Subcutaneous abdominal adipose tissue (tissue), 5 donors: ENCODE results near the gene NDRG3.

Source experiments
- H3K27ac ChIP-seq: one replicate; pipeline ENCODE4 v1.7.0; 2013; ENCODE audit warnings: low read depth, mild to moderate bottlenecking, inconsistent platforms, low read length, moderate library complexity
- H3K27me3 ChIP-seq, 5 donors: one replicate each; pipeline ENCODE4 v1.7.0; 2013; ENCODE audit warnings: low read length in 5 of 5, inconsistent platforms in 1 of 5; ENCODE audit not compliant: control insufficient read depth in 5 of 5, insufficient read depth in 4 of 5
- H3K36me3 ChIP-seq, 5 donors: one replicate each; pipeline ENCODE4 v1.7.0; 2013; ENCODE audit warnings: low read length in 5 of 5; ENCODE audit not compliant: control insufficient read depth in 5 of 5, insufficient read depth in 5 of 5
- H3K4me1 ChIP-seq, 5 donors: one replicate each; pipeline ENCODE4 v1.7.0; 2013; ENCODE audit warnings: low read length in 5 of 5, mild to moderate bottlenecking in 3 of 5, moderate library complexity in 1 of 5; ENCODE audit not compliant: control insufficient read depth in 5 of 5, insufficient read depth in 5 of 5
- H3K4me3 ChIP-seq, 5 donors: one replicate each; pipeline ENCODE4 v1.7.0; 2013; ENCODE audit warnings: low read length in 5 of 5, low read depth in 1 of 5
- H3K9ac ChIP-seq, 5 donors: one replicate each; pipeline ENCODE4 v1.7.0; 2013; ENCODE audit warnings: low read length in 5 of 5, mild to moderate bottlenecking in 4 of 5, moderate library complexity in 3 of 5
- H3K9me3 ChIP-seq, 5 donors: one replicate each; pipeline ENCODE4 v1.7.0; 2013; ENCODE audit warnings: low read length in 5 of 5; ENCODE audit not compliant: control insufficient read depth in 5 of 5
- donor health status: healthy.
- donor health status: healthy.
- donor health status: healthy.
- donor health status: healthy.
- donor health status: healthy.

Gene NDRG3

DNA sequence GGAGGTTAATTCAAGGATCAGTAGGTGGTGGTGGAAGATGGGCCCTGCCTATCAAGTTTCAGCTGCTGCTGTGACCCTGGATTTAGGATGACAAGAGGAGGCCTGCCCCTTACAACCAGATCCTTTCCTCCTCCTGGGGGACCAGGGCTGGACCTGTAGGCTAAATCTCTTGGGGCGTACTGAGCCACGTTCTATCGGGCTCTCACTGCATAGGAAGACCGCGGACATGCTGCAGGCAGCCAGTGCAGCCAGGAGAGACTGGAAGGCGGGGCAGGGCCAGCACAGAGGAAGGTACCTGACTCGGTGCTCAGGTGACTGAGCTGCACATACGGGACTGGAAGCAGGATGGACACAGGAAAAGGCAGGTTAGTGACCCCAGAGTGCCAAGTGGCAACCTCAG lies 91.4 kb downstream of the NDRG3 start:
- Histone ChIP-seq H3K36me3 (peaks cover 4 to 47% (median 37%) of the 10 kb centered on the region in 5 donors), H3K27ac (no peak overlapping the region), H3K27me3 (no peaks in the 10 kb centered on the region), H3K4me1 (no peaks in the 10 kb centered on the region), H3K4me3 (no peak overlapping the region), H3K9me3 (no peaks in the 10 kb centered on the region), H3K9ac (no peak overlapping the region)

DNA sequence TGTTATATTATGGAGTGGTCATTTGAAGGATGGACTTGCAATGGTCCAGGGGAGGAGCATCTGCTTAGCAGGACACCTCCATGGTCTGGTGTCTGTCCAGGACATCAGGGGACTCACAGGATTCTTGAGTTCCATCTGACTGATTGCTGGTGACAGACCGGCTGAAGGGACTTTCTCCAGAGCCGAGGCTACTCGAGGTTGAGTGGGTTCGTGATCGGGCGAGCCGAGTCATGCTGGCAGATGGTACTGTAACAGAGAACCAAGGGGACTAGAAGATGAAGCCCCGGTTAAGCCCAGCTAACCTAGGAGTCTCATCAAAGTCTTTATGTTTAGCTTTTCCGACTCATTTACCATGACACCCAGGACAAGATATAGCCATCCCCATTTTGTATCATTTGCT lies 92.4 kb downstream of the NDRG3 start:
- Histone ChIP-seq H3K4me1 (no peaks in the 10 kb centered on the region), H3K9me3 (no peaks in the 10 kb centered on the region), H3K9ac (no peak overlapping the region), H3K4me3 (no peak overlapping the region), H3K27me3 (no peaks in the 10 kb centered on the region), H3K36me3 (peaks cover 2 to 43% (median 37%) of the 10 kb centered on the region in 5 donors), H3K27ac (no peak overlapping the region)

GRCh38 chr20:36647196-36648121 lies 98.4 kb downstream of the NDRG3 start:
- Histone ChIP-seq H3K27me3 (peaks cover 0 to 6% (median 0%) of the 10 kb centered on the region in 5 donors), H3K36me3 (peaks cover 0 to 11% (median 8%) of the 10 kb centered on the region in 5 donors), H3K4me1 (no peaks in the 10 kb centered on the region), H3K27ac (no peak overlapping the region), H3K9ac (no peak overlapping the region), H3K4me3 (no peak overlapping the region), H3K9me3 (no peaks in the 10 kb centered on the region)

GRCh38 chr20:36646678-36647077 lies 99.2 kb downstream of the NDRG3 start:
- Histone ChIP-seq H3K27me3 (peaks cover 0 to 6% (median 0%) of the 10 kb centered on the region in 5 donors), H3K27ac (no peak overlapping the region), H3K36me3 (peaks cover 0 to 5% (median 5%) of the 10 kb centered on the region in 5 donors), H3K4me3 (no peak overlapping the region), H3K9me3 (no peaks in the 10 kb centered on the region), H3K4me1 (no peaks in the 10 kb centered on the region), H3K9ac (no peak overlapping the region)

- H3K27ac ChIP-seq, result no peak within 1 kb of the TSS
- no peaks in the 10 kb centered on the region for H3K4me1 ChIP-seq
- peak within 1 kb of the TSS in 1 of 5 donors; percentile 31 for H3K4me3 ChIP-seq
- H3K27me3 ChIP-seq, result peaks cover 0 to 6% (median 0%) of the 10 kb centered on the region in 5 donors
- no peaks in the 10 kb centered on the region for H3K9me3 ChIP-seq
- no peak within 1 kb of the TSS for H3K9ac ChIP-seq
- no peaks in the 10 kb centered on the region for H3K36me3 ChIP-seq
Measured at GRCh38 chr20:36645998-36646397, 99.9 kb downstream of the NDRG3 start, which contains the start of gene SLA2. SLA2 (minus strand) TSS chr20:36646196; CDS start chr20:36641335, 4,861 bp downstream.

DNA sequence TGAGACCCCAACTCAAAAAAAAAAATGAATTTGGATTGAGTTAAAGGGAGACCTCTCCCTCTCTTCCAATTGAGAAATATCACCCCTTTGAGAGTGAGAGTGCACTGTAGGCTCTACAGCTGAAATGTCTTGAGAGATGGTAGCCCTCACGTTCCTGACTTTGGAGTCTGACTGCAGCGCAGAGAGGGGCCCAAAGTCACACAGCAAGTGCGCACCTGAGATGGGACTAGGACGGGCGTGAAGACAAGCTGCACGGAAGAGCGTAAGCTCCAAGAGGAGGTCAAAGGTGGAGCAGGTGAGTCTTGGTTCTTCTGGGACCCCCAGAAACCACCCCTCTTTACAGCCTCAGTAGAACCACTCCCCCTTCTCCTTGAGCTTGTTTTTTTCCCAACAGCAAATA lies 100.5 kb downstream of the NDRG3 start:
- Histone ChIP-seq H3K36me3 (no peaks in the 10 kb centered on the region), H3K9me3 (no peaks in the 10 kb centered on the region), H3K9ac (no peak overlapping the region), H3K4me3 (peak overlapping the region in 1 of 5 donors; percentile 31), H3K27me3 (peaks cover 0 to 6% (median 0%) of the 10 kb centered on the region in 5 donors), H3K4me1 (no peaks in the 10 kb centered on the region), H3K27ac (no peak overlapping the region)

DNA sequence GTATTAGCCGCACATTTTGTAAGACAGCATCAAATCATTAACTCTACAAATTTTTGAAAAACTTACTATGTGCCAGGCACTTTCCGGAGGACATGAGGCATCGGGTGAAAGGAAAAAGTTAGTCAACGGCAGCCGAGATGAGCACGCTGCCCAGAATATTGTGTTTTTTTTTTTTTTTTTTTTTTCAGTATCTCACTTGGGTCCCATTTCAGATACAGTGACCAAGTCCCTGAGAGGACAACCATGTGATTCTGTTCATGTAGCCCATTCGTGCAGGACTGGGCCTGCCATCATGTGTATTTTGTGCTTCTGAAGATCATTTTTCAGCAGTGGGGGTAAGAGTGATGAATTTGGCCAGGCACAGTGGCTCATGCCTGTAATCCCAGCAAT lies 101.2 kb downstream of the NDRG3 start:
- Histone ChIP-seq H3K4me3 (peak overlapping the region in 1 of 5 donors; percentile 11), H3K4me1 (no peaks in the 10 kb centered on the region), H3K36me3 (no peaks in the 10 kb centered on the region)

GRCh38 chr20:36644032-36644705 lies 101.7 kb downstream of the NDRG3 start:
- H3K9ac ChIP-seq, result no peak overlapping the region
- H3K9me3 ChIP-seq, result no peaks in the 10 kb centered on the region
- peak overlapping the region in 1 of 5 donors; percentile 11 for H3K4me3 ChIP-seq
- H3K4me1 ChIP-seq, result no peaks in the 10 kb centered on the region
- peaks cover 0 to 6% (median 0%) of the 10 kb centered on the region in 5 donors for H3K27me3 ChIP-seq
- no peaks in the 10 kb centered on the region for H3K36me3 ChIP-seq
- no peak overlapping the region for H3K27ac ChIP-seq

More for the DNA sequence above, 101.2 kb downstream of the NDRG3 start:
- Histone ChIP-seq H3K9me3 (no peaks in the 10 kb centered on the region), H3K27ac (no peak overlapping the region), H3K9ac (no peak overlapping the region), H3K27me3 (peaks cover 0 to 6% (median 0%) of the 10 kb centered on the region in 5 donors)

- no peak overlapping the region for H3K27ac ChIP-seq
- no peaks in the 10 kb centered on the region for H3K4me1 ChIP-seq
- H3K9ac ChIP-seq, result no peak overlapping the region
- no peak overlapping the region for H3K4me3 ChIP-seq
- no peaks in the 10 kb centered on the region for H3K9me3 ChIP-seq
- no peaks in the 10 kb centered on the region for H3K36me3 ChIP-seq
- H3K27me3 ChIP-seq, result peaks cover 0 to 6% (median 0%) of the 10 kb centered on the region in 5 donors
Measured at GRCh38 chr20:36642136-36642535, 103.8 kb downstream of the NDRG3 start.

DNA sequence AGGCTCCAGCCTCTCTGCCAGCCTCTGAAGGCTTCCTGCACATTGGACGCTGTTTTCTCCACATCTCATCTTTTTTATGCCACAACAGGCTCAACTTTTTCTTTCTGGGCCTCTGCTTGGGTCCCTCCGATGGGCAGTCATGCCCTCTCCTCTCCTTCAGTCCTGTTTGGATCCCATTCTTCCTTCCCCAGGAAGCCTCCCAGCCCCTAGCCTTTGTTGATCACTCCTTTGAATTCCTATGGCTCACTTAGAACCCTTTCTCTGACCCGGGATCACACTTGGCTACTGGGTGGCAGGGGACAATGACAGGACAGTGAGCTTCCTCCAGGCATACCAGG lies 104.4 kb downstream of the NDRG3 start:
- H3K9me3 ChIP-seq, result no peaks in the 10 kb centered on the region
- no peaks in the 10 kb centered on the region for H3K36me3 ChIP-seq
- no peak overlapping the region for H3K4me3 ChIP-seq
- no peak overlapping the region for H3K27ac ChIP-seq
- no peaks in the 10 kb centered on the region for H3K4me1 ChIP-seq
- H3K27me3 ChIP-seq, result peaks cover 0 to 6% (median 0%) of the 10 kb centered on the region in 5 donors
- H3K9ac ChIP-seq, result no peak overlapping the region
